ENCODE data around the gene LRRC37A3. TPM values are rescaled to one million over a fixed set of nuclear protein-coding genes. Genes with fewer than 3 reads are reported as not detected.
"Not testable (repeated sequence)": the region's sequence is repeated elsewhere in the genome, so short reads cannot be mapped to it uniquely, and the experiment has no call there.

LRRC37A3 gene
- total and polyA plus RNA-seq, 5 donors, result 2.0 to 11.2 (median 5.4) TPM

- peak; percentile 14 to 61 (median 22) for DNase-seq
- intact Hi-C loops (cut with DNase I), result not testable (repeated sequence)
Measured at GRCh38 chr17:64897136-64897535, 22.1 kb downstream of the LRRC37A3 start.

GRCh38 chr17:64874210-64874609 lies 45.1 kb downstream of the LRRC37A3 start:
- DNase-seq, result peak in 1 of 3 donors; percentile 48

More at GRCh38 chr17:64897136-64897535, 22.1 kb downstream of the LRRC37A3 start:
- not testable (repeated sequence) for ATAC-seq; H3K27me3 ChIP-seq (ENCODE audit: control insufficient read depth, insufficient read depth); H3K4me3 ChIP-seq (ENCODE audit: low read length); H3K9me3 ChIP-seq (ENCODE audit: control insufficient read depth, low read length); H3K27ac ChIP-seq (ENCODE audit: low read length); H3K4me1 ChIP-seq (ENCODE audit: control insufficient read depth, insufficient read depth, low read length)
- 95% methylated on average over 13 of the region's 15 CpGs for WGBS

GRCh38 chr17:64847504-64848466 lies 71.5 kb downstream of the LRRC37A3 start:
- H3K27me3 ChIP-seq (ENCODE audit: control insufficient read depth, insufficient read depth); intact Hi-C loops (cut with DNase I); H3K27ac ChIP-seq (ENCODE audit: low read length); H3K4me1 ChIP-seq (ENCODE audit: control insufficient read depth, insufficient read depth, low read length); H3K4me3 ChIP-seq (ENCODE audit: low read length); H3K9me3 ChIP-seq (ENCODE audit: control insufficient read depth, low read length): not testable (repeated sequence)
- peak; percentile 65 to 87 (median 84) for DNase-seq
- WGBS, result 54% methylated on average over 46 of the region's 49 CpGs
- ATAC-seq, result peak; percentile 75 to 87

More at GRCh38 chr17:64874210-64874609, 45.1 kb downstream of the LRRC37A3 start:
- ATAC-seq; H3K27me3 ChIP-seq (ENCODE audit: control insufficient read depth, insufficient read depth); H3K4me1 ChIP-seq (ENCODE audit: control insufficient read depth, insufficient read depth, low read length); intact Hi-C loops (cut with DNase I); H3K27ac ChIP-seq (ENCODE audit: low read length); H3K9me3 ChIP-seq (ENCODE audit: control insufficient read depth, low read length); H3K4me3 ChIP-seq (ENCODE audit: low read length): not testable (repeated sequence)
- WGBS, result 97% methylated on average over 29 of the region's 29 CpGs

- 64% methylated on average over 3 of the region's 4 CpGs for WGBS
- H3K27ac ChIP-seq (ENCODE audit: low read length); intact Hi-C loops (cut with DNase I); H3K9me3 ChIP-seq (ENCODE audit: control insufficient read depth, low read length); H3K4me1 ChIP-seq (ENCODE audit: control insufficient read depth, insufficient read depth, low read length); DNase-seq; H3K4me3 ChIP-seq (ENCODE audit: low read length); H3K27me3 ChIP-seq (ENCODE audit: control insufficient read depth, insufficient read depth): not testable (repeated sequence)
- peak; percentile 87 to 90 for ATAC-seq
Measured at GRCh38 chr17:64846892-64847291, 72.4 kb downstream of the LRRC37A3 start.

- 86% methylated on average over 8 of the region's 8 CpGs for WGBS
- not testable (repeated sequence) for H3K27me3 ChIP-seq (ENCODE audit: control insufficient read depth, insufficient read depth); H3K4me3 ChIP-seq (ENCODE audit: low read length)
Measured at GRCh38 chr17:64843918-64844317, 75.4 kb downstream of the LRRC37A3 start.

GRCh38 chr17:64842900-64843299 lies 76.4 kb downstream of the LRRC37A3 start:
- DNase-seq; intact Hi-C loops (cut with DNase I); H3K27ac ChIP-seq (ENCODE audit: low read length); ATAC-seq; H3K9me3 ChIP-seq (ENCODE audit: control insufficient read depth, low read length); H3K4me1 ChIP-seq (ENCODE audit: control insufficient read depth, insufficient read depth, low read length); H3K4me3 ChIP-seq (ENCODE audit: low read length); H3K27me3 ChIP-seq (ENCODE audit: control insufficient read depth, insufficient read depth): not testable (repeated sequence)
- WGBS, result 95% methylated on average over 3 of the region's 3 CpGs

More at GRCh38 chr17:64843918-64844317, 75.4 kb downstream of the LRRC37A3 start:
- H3K27ac ChIP-seq (ENCODE audit: low read length); H3K9me3 ChIP-seq (ENCODE audit: control insufficient read depth, low read length); ATAC-seq; intact Hi-C loops (cut with DNase I); DNase-seq; H3K4me1 ChIP-seq (ENCODE audit: control insufficient read depth, insufficient read depth, low read length): not testable (repeated sequence)

- DNase-seq; H3K4me1 ChIP-seq (ENCODE audit: control insufficient read depth, insufficient read depth, low read length); H3K4me3 ChIP-seq (ENCODE audit: low read length); H3K27me3 ChIP-seq (ENCODE audit: control insufficient read depth, insufficient read depth); H3K9me3 ChIP-seq (ENCODE audit: control insufficient read depth, low read length); H3K27ac ChIP-seq (ENCODE audit: low read length); ATAC-seq; intact Hi-C loops (cut with DNase I): not testable (repeated sequence)
- 51% methylated on average over 2 of the region's 2 CpGs for WGBS
Measured at GRCh38 chr17:64840960-64841359, 78.3 kb downstream of the LRRC37A3 start.

- intact Hi-C loops (cut with DNase I); H3K27ac ChIP-seq (ENCODE audit: low read length); H3K9me3 ChIP-seq (ENCODE audit: control insufficient read depth, low read length); DNase-seq; H3K4me1 ChIP-seq (ENCODE audit: control insufficient read depth, insufficient read depth, low read length); ATAC-seq; H3K4me3 ChIP-seq (ENCODE audit: low read length); H3K27me3 ChIP-seq (ENCODE audit: control insufficient read depth, insufficient read depth): not testable (repeated sequence)
- WGBS, result 83% methylated on average over 5 of the region's 5 CpGs
Measured at GRCh38 chr17:64838513-64838912, 80.8 kb downstream of the LRRC37A3 start.

- H3K9me3 ChIP-seq (ENCODE audit: control insufficient read depth, low read length); intact Hi-C loops (cut with DNase I); H3K4me1 ChIP-seq (ENCODE audit: control insufficient read depth, insufficient read depth, low read length); H3K27me3 ChIP-seq (ENCODE audit: control insufficient read depth, insufficient read depth): not testable (repeated sequence)
- Histone ChIP-seq H3K4me3 (ENCODE audit: low read length) (peak overlapping the region; percentile 66), H3K27ac (ENCODE audit: low read length) (peak overlapping the region; percentile 86)
- peak; percentile 97 for ATAC-seq
- DNase-seq, result peak; percentile 90 to 96 (median 96)
- WGBS, result under 1% methylated on average over 52 of the region's 56 CpGs
Measured at GRCh38 chr17:64837018-64837761, 82.1 kb downstream of the LRRC37A3 start.

- H3K27ac ChIP-seq (ENCODE audit: low read length), result peak overlapping the region; percentile 72
- ATAC-seq (peak; percentile 57 to 66), DNase-seq (peak in 2 of 3 donors; percentile 42 to 63)
- H3K27me3 ChIP-seq (ENCODE audit: control insufficient read depth, insufficient read depth); H3K9me3 ChIP-seq (ENCODE audit: control insufficient read depth, low read length); H3K4me1 ChIP-seq (ENCODE audit: control insufficient read depth, insufficient read depth, low read length); intact Hi-C loops (cut with DNase I): not testable (repeated sequence)
- peak overlapping the region; percentile 66 for H3K4me3 ChIP-seq (ENCODE audit: low read length)
- under 1% methylated on average over 26 of the region's 32 CpGs for WGBS
Measured at GRCh38 chr17:64836623-64837017, 82.7 kb downstream of the LRRC37A3 start.

GRCh38 chr17:64834060-64834459 lies 85.2 kb downstream of the LRRC37A3 start:
- WGBS, result 53% methylated on average over 3 of the region's 3 CpGs
- H3K9me3 ChIP-seq (ENCODE audit: control insufficient read depth, low read length); ATAC-seq; H3K4me3 ChIP-seq (ENCODE audit: low read length); H3K27ac ChIP-seq (ENCODE audit: low read length); H3K27me3 ChIP-seq (ENCODE audit: control insufficient read depth, insufficient read depth); intact Hi-C loops (cut with DNase I); H3K4me1 ChIP-seq (ENCODE audit: control insufficient read depth, insufficient read depth, low read length): not testable (repeated sequence)
- peak; percentile 61 to 79 (median 66) for DNase-seq
